Activated B cell treated with CpG ODN at 0.5 μM for 24 hours (primary cell): Measurements from ENCODE around the gene C19orf25. TPM values are rescaled to one million over a fixed set of nuclear protein-coding genes. Genes with fewer than 3 reads are reported as not detected.

Source experiments
- ATAC-seq: fragments of 200-7000 bp; cut with Tn5 transposase; one replicate; pipeline ENCODE4 v1.10.0; 2021; ENCODE audit warnings: low read depth, mild to moderate bottlenecking, moderate library complexity
- CTCF ChIA-PET: fragments of 350-600 bp; sonication (Branson Sonifier 250); formaldehyde crosslinking; loops from one replicate; lab custom pipeline; 2021; ENCODE audit warnings: antibody characterized with exemption; lab: Charles Lee
- POLR2A ChIA-PET: fragments of 350-600 bp; sonication (Branson Sonifier 250); formaldehyde crosslinking; loops from one replicate; lab custom pipeline; 2021; ENCODE audit warnings: antibody characterized with exemption; lab: Charles Lee
- DNase-seq: peaks from one replicate; pipeline ENCODE4 v3.0.0; 2022
- H3K27ac Mint-ChIP-seq: one replicate; pipeline ENCODE4 v1.8.0; 2020; ENCODE audit warnings: mixed read lengths
- H3K27me3 Mint-ChIP-seq: one replicate; pipeline ENCODE4 v1.8.0; 2021; ENCODE audit warnings: mixed read lengths
- H3K36me3 Mint-ChIP-seq: one replicate; pipeline ENCODE4 v1.8.0; 2021; ENCODE audit warnings: low read depth, mixed read lengths
- H3K4me1 Mint-ChIP-seq: one replicate; pipeline ENCODE4 v1.8.0; 2021; ENCODE audit warnings: mixed read lengths
- H3K4me3 Mint-ChIP-seq: one replicate; pipeline ENCODE4 v1.8.0; 2020; ENCODE audit warnings: mild to moderate bottlenecking, mixed read lengths
- H3K9me3 Mint-ChIP-seq: one replicate; pipeline ENCODE4 v1.8.0; 2020; ENCODE audit warnings: mixed read lengths
- intact Hi-C: fragments of 100-400 bp; cut with micrococcal nuclease; formaldehyde crosslinking; loops from one replicate; pipeline ENCODE4 v1.15.1; 2024
- total RNA-seq: library from RNA; stranded (reverse); gene quantifications from 2 replicates; pipeline ENCODE4 v1.2.3, GENCODE V29; 2022
- TF ChIP-seq, protein P1 (sequence below): fragments of 200-600 bp; IDR thresholded peaks from one replicate; pipeline ENCODE4 v1.8.0; 2022; ENCODE audit warnings: antibody characterized with exemption, mild to moderate bottlenecking

Gene C19orf25
- total RNA-seq, 1 donor from 2014 or later = 55.7 TPM

DNA sequence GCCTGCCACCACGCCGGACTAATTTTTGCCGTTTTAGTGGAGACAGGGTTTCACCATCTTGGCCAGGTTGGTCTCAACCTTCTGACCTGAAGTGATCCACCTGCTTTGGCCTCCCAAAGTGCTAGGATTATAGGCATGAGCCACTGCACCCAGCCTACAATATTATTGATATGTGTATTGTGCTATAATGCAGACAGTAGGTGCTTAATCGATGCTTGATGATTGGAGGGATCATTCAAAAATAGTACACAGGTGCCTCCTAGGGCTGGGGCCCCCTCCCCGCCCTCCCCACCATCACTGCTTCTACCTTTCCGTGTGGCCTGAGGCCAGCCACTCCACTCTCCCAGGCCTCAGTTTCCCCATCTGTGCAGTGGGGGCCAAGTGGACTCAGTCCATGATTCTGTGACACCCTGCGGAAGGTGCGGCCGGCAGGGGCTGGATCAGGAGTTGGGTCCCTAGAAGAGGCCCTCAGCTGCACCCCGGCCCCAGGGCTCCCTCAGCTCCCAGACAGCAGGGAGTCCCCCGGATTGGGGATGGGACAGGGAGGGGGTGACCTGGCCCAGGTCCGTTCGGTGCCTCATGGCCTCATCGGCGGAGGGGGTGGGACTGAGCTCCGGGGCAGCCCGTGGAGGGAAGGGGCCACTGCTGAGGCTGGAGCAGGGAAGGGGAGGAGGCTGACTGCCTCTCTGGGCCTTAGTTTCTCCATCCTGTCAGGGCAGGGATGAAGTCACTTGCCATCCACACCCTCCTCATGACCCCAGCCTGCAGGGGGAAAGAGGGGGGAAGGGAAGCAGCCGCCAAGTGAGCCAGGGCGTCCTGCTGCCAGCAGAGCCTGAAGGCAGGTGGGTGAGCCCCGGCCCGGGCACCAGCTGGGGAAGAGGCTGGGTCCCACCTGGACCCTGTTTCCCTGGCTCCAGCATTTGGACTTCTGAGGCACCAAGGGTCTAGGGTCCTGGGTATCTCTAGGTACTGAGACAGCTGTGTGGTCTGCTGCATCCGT lies 32.6 kb upstream of the C19orf25 start:
- no peak overlapping the region for H3K4me3 Mint-ChIP-seq
- H3K9me3 Mint-ChIP-seq = no peaks in the 10 kb centered on the region
- TF ChIP-seq, protein P1, sequence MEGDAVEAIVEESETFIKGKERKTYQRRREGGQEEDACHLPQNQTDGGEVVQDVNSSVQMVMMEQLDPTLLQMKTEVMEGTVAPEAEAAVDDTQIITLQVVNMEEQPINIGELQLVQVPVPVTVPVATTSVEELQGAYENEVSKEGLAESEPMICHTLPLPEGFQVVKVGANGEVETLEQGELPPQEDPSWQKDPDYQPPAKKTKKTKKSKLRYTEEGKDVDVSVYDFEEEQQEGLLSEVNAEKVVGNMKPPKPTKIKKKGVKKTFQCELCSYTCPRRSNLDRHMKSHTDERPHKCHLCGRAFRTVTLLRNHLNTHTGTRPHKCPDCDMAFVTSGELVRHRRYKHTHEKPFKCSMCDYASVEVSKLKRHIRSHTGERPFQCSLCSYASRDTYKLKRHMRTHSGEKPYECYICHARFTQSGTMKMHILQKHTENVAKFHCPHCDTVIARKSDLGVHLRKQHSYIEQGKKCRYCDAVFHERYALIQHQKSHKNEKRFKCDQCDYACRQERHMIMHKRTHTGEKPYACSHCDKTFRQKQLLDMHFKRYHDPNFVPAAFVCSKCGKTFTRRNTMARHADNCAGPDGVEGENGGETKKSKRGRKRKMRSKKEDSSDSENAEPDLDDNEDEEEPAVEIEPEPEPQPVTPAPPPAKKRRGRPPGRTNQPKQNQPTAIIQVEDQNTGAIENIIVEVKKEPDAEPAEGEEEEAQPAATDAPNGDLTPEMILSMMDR = no peak
- ChIA-PET CTCF (no interaction called here), POLR2A (no interaction called here)
- peaks cover 12% of the 10 kb centered on the region for H3K4me1 Mint-ChIP-seq
- DNase-seq (no peak), ATAC-seq (no peak)
- peaks cover 35% of the 10 kb centered on the region for H3K27me3 Mint-ChIP-seq
- no peaks in the 10 kb centered on the region for H3K36me3 Mint-ChIP-seq
- peak overlapping the region; percentile 46 for H3K27ac Mint-ChIP-seq
- intact Hi-C loops = loop anchor here (2.0 kb wide), 2 partner anchors 41 to 73 kb away; partner anchors contain the start of gene RPS15

DNA sequence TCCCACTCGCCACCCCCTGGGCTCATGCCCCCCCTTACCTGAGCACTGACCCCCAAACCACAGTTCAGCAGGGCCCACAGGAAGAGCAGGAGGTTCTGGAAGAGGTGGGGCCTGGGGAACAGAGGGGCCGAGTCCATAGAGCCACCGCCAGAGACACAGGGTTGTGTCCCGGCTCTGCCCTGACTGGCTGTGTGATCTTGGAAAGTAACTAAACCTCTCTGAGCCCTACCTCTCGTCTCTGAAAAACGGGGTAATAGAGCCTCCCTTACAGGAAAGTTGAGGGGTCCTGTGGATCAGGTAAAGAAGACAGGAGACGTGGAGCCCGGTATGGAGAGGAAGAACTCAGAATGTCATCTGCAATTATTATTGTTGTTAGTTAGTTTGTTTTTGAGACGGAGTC lies 31.8 kb upstream of the C19orf25 start:
- ChIA-PET CTCF (no interaction called here), POLR2A (no interaction called here)
- no peak for DNase-seq
- TF ChIP-seq, protein P1 = no peak
- peaks cover 14% of the 10 kb centered on the region for H3K4me1 Mint-ChIP-seq
- no peak overlapping the region for H3K4me3 Mint-ChIP-seq
- no peak for ATAC-seq
- intact Hi-C loops = no loop called here
- H3K27ac Mint-ChIP-seq = no peak overlapping the region
- no peaks in the 10 kb centered on the region for H3K9me3 Mint-ChIP-seq
- H3K27me3 Mint-ChIP-seq = peaks cover 33% of the 10 kb centered on the region
- no peaks in the 10 kb centered on the region for H3K36me3 Mint-ChIP-seq

DNA sequence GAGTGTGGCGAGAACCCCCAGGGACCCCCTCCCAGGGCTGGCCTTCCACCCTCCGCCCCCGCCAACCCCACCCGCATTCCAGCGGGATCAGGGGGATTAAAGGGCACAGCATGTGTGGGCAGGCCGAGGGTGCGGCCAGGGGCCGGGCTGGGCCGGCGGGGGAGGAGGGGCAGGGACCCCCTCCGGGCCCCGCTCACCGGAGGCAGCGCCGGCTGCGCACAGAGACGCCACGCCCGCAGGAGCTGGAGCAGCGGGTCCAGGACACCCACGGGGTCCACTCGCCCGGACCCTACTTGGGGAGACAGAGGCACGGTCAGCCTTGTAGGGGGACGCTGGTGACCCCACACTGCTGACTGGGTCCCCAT lies 31.4 kb upstream of the C19orf25 start:
- TF ChIP-seq, protein P1 = no peak
- ChIA-PET CTCF (no interaction called here), POLR2A (no interaction called here)
- peaks cover 33% of the 10 kb centered on the region for H3K27me3 Mint-ChIP-seq
- no peak overlapping the region for H3K27ac Mint-ChIP-seq
- H3K9me3 Mint-ChIP-seq = no peaks in the 10 kb centered on the region
- H3K36me3 Mint-ChIP-seq = no peaks in the 10 kb centered on the region
- H3K4me1 Mint-ChIP-seq = peaks cover 14% of the 10 kb centered on the region
- intact Hi-C loops = no loop called here
- ATAC-seq = no peak
- H3K4me3 Mint-ChIP-seq = no peak overlapping the region
- no peak for DNase-seq

GRCh38 chr19:1509602-1510441 lies 30.8 kb upstream of the C19orf25 start:
- no peaks in the 10 kb centered on the region for H3K36me3 Mint-ChIP-seq
- no peak for ATAC-seq
- ChIA-PET CTCF (no interaction called here), POLR2A (no interaction called here)
- H3K4me3 Mint-ChIP-seq = no peak overlapping the region
- intact Hi-C loops = no loop called here
- peaks cover 36% of the 10 kb centered on the region for H3K27me3 Mint-ChIP-seq
- no peaks in the 10 kb centered on the region for H3K9me3 Mint-ChIP-seq
- DNase-seq = no peak
- TF ChIP-seq, protein P1 = no peak
- H3K4me1 Mint-ChIP-seq = peaks cover 14% of the 10 kb centered on the region
- H3K27ac Mint-ChIP-seq = no peak overlapping the region

DNA sequence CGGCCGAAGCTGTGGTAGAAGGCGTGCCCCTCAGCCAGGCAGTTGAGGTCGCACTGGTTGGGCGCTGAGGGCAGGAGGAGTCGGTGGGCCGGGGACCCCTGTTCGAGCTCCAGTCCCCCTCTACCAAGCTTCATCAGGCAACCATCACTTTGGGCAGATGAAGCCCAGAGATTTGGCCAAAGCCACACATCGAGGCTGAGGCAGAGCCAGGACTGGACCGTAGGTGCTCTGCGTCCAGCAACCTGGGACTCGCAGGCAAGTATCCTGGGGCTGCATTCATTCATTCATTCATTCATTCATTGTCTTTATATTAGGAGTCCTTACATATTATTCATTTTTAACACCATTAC lies 29.5 kb upstream of the C19orf25 start:
- no peak for ATAC-seq
- TF ChIP-seq, protein P1 = no peak
- ChIA-PET POLR2A (interaction anchor here (0.7 kb wide), 1 partner anchor 125 kb away, joined by 3 read pairs; no protein-coding TSS in a partner anchor), CTCF (no interaction called here)
- intact Hi-C loops = loop anchor here (1.0 kb wide), 1 partner anchor 29 kb away; the partner anchor contains the start of gene C19orf25
- Mint-ChIP-seq H3K4me3 (peak overlapping the region; percentile 36), H3K36me3 (no peaks in the 10 kb centered on the region), H3K9me3 (no peaks in the 10 kb centered on the region), H3K27ac (no peak overlapping the region), H3K27me3 (peaks cover 37% of the 10 kb centered on the region), H3K4me1 (peaks cover 14% of the 10 kb centered on the region)
- no peak for DNase-seq
